SK-N-SH (cell line): ENCODE measurements around the gene PNPLA1. TPM values are rescaled to one million over a fixed set of nuclear protein-coding genes. Genes with fewer than 3 reads are reported as not detected.

Source experiments
- CTCF ChIA-PET: fragments of 300-600, 350-600 bp; formaldehyde crosslinking; extraction: SDS; loops from one replicate; lab custom pipeline; 2021; lab: Yijun Ruan, JAX
- POLR2A ChIA-PET: fragments of 350-600 bp; sonication (Branson Sonifier 250); formaldehyde crosslinking; extraction: SDS; loops from one replicate; lab custom pipeline; 2020; ENCODE audit warnings: antibody characterized with exemption, inconsistent platforms; lab: Yijun Ruan, JAX
- DNase-seq: peaks from one replicate; pipeline ENCODE4 v3.0.0; 2012
- H2AFZ ChIP-seq: fragments of 200-600 bp; sonication (generic); 2 replicates; pipeline ENCODE4 v1.8.1; 2016; ENCODE audit warnings: antibody characterized with exemption, mild to moderate bottlenecking, low read depth
- H3F3A ChIP-seq: fragments of 200-600 bp; sonication (generic); replicated peaks from 2 replicates; pipeline ENCODE3; 2016; ENCODE audit warnings: antibody characterized with exemption, mild to moderate bottlenecking; ENCODE audit not compliant: insufficient read depth
- H3K27ac ChIP-seq, 2 experiments: fragments of 200-500 bp in 1 of 2; fragments of 200-600 bp in 1 of 2; sonication (Bioruptor generic) in 1 of 2; sonication (generic), shearing (Covaris generic) in 1 of 2; 2 replicates each; pipeline versions ENCODE4 v1.5.1 to v1.6.1; 2014 to 2016; ENCODE audit warnings: low read depth in 2 of 2, inconsistent platforms in 1 of 2, low read length in 1 of 2, mild to moderate bottlenecking in 1 of 2, mixed read lengths in 1 of 2
- H3K27me3 ChIP-seq: fragments of 200-600 bp; sonication (generic), shearing (Covaris generic); 2 replicates; pipeline ENCODE4 v1.6.1; 2016; ENCODE audit warnings: mixed run types; ENCODE audit not compliant: insufficient read depth
- H3K36me3 ChIP-seq, 2 experiments: fragments of 200-500 bp in 1 of 2; fragments of 200-600 bp in 1 of 2; sonication (Bioruptor generic) in 1 of 2; sonication (generic) in 1 of 2; replicated peaks in 1 of 2; 2 replicates each; pipeline versions ENCODE3 to v1.5.1; 2014 to 2016; ENCODE audit warnings: low read length in 1 of 2, mild to moderate bottlenecking in 1 of 2; ENCODE audit not compliant: insufficient read depth in 2 of 2, control insufficient read depth in 1 of 2
- H3K4me1 ChIP-seq, 2 experiments: fragments of 200-500 bp in 1 of 2; fragments of 200-600 bp in 1 of 2; sonication (Bioruptor generic) in 1 of 2; sonication (generic), shearing (Covaris generic) in 1 of 2; 2 replicates each; pipeline versions ENCODE4 v1.5.1 to v1.6.1; 2014 to 2016; ENCODE audit warnings: low read depth in 1 of 2, low read length in 1 of 2, mixed run types in 1 of 2; ENCODE audit not compliant: insufficient read depth in 2 of 2, control insufficient read depth in 1 of 2
- H3K4me2 ChIP-seq: fragments of 200-600 bp; sonication (generic), shearing (Covaris generic); 2 replicates; pipeline ENCODE4 v1.6.1; 2017; ENCODE audit warnings: mixed run types
- H3K4me3 ChIP-seq, 2 experiments: fragments of 200-500 bp in 1 of 2; fragments of 200-600 bp in 1 of 2; sonication (Bioruptor generic) in 1 of 2; sonication (generic), shearing (Covaris generic) in 1 of 2; 2 replicates each; pipeline versions ENCODE4 v1.5.1 to v1.8.1; 2014 to 2016; ENCODE audit warnings: low read depth in 2 of 2, inconsistent platforms in 1 of 2, low read length in 1 of 2, mild to moderate bottlenecking in 1 of 2, mixed read lengths in 1 of 2, moderate library complexity in 1 of 2
- H3K79me2 ChIP-seq: fragments of 200-600 bp; sonication (generic); 2 replicates; pipeline ENCODE4 v1.8.1; 2017; ENCODE audit warnings: mild to moderate bottlenecking; ENCODE audit not compliant: insufficient read depth
- H3K9ac ChIP-seq: fragments of 200-600 bp; sonication (generic); 2 replicates; pipeline ENCODE4 v1.6.1; 2017; ENCODE audit warnings: mixed run types
- H3K9me2 ChIP-seq: fragments of 200-600 bp; sonication (generic); 2 replicates; pipeline ENCODE4 v1.6.1; 2017; ENCODE audit warnings: mixed run types
- H3K9me3 ChIP-seq: fragments of 200-600 bp; sonication (generic); 2 replicates; pipeline ENCODE4 v1.6.1; 2017; ENCODE audit warnings: mixed run types, mild to moderate bottlenecking, moderate library complexity
- H4K20me1 ChIP-seq: fragments of 200-600 bp; sonication (generic); 2 replicates; pipeline ENCODE4 v1.6.1; 2017; ENCODE audit warnings: mild to moderate bottlenecking, mixed run types; ENCODE audit not compliant: insufficient read depth
- CHD2 ChIP-seq: fragments of 150-350 bp; IDR thresholded peaks from 2 replicates; pipeline ENCODE4 v1.6.1; 2018; ENCODE audit warnings: low read length; ENCODE audit not compliant: partially characterized antibody
- ELF1 ChIP-seq: IDR thresholded peaks from 2 replicates; pipeline ENCODE4 v1.4.0; 2012
- FOXM1 ChIP-seq: IDR thresholded peaks from 2 replicates; pipeline ENCODE4 v1.4.0; 2012; ENCODE audit warnings: low read depth, mild to moderate bottlenecking
- GABPA ChIP-seq: IDR thresholded peaks from 2 replicates; pipeline ENCODE4 v1.4.0; 2012; ENCODE audit warnings: low read depth, mild to moderate bottlenecking
- IRF3 ChIP-seq: fragments of 150-350 bp; IDR thresholded peaks from 2 replicates; pipeline ENCODE4 v1.6.1; 2016; ENCODE audit warnings: mild to moderate bottlenecking, low read depth, low read length
- PBX3 ChIP-seq: IDR thresholded peaks from 2 replicates; pipeline ENCODE4; 2012
- POLR2AphosphoS5 ChIP-seq: IDR thresholded peaks from 2 replicates; pipeline ENCODE4 v1.6.1; 2012; ENCODE audit warnings: low read depth, low read length
- RCOR1 ChIP-seq: fragments of 150-350 bp; IDR thresholded peaks from 2 replicates; pipeline ENCODE4 v1.6.1; 2017; ENCODE audit warnings: antibody characterized with exemption, low read length
- TEAD4 ChIP-seq: IDR thresholded peaks from 2 replicates; pipeline ENCODE4 v1.4.0; 2012; ENCODE audit warnings: mild to moderate bottlenecking, borderline replicate concordance; ENCODE audit not compliant: insufficient read depth
- YY1 ChIP-seq: IDR thresholded peaks from 2 replicates; pipeline ENCODE4 v1.4.0; 2012; ENCODE audit warnings: low read depth, mild to moderate bottlenecking
- ZBTB33 ChIP-seq: IDR thresholded peaks from 2 replicates; pipeline ENCODE4 v1.4.0; 2012; ENCODE audit warnings: low read depth, borderline replicate concordance
- WGBS: methylation state at CpG from one replicate; pipeline ENCODE4 v1.1.6; 2017; ENCODE audit warnings: low lambda C conversion rate; 5-methylcytosine and 5-hydroxymethylcytosine counted together
- polyA plus RNA-seq, 3 experiments: library from polyadenylated mRNA; depleted of rRNA; stranded (reverse); fragments of >200 nt; gene quantifications; 2 replicates each; pipeline ENCODE4 v1.2.3, GENCODE V29; 2012
- TF ChIP-seq, protein P1 (sequence below): fragments of 150-350 bp; IDR thresholded peaks from 2 replicates; pipeline ENCODE4 v1.6.1; 2017; ENCODE audit warnings: antibody characterized with exemption, low read length, low read depth, borderline replicate concordance
- TF ChIP-seq, protein P2 (sequence below): IDR thresholded peaks from 2 replicates; pipeline ENCODE4 v1.6.1; 2012; ENCODE audit warnings: mild to moderate bottlenecking, low read depth, low read length, moderate library complexity

The PNPLA1 gene, protein sequence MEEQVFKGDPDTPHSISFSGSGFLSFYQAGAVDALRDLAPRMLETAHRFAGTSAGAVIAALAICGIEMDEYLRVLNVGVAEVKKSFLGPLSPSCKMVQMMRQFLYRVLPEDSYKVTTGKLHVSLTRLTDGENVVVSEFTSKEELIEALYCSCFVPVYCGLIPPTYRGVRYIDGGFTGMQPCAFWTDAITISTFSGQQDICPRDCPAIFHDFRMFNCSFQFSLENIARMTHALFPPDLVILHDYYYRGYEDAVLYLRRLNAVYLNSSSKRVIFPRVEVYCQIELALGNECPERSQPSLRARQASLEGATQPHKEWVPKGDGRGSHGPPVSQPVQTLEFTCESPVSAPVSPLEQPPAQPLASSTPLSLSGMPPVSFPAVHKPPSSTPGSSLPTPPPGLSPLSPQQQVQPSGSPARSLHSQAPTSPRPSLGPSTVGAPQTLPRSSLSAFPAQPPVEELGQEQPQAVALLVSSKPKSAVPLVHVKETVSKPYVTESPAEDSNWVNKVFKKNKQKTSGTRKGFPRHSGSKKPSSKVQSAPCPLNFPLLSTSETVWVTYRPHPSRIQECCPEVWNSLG
- not detected in 2 replicates for polyA plus RNA-seq (2012; rRNA removed)
- polyA plus RNA-seq (2012; cell fraction: cytosol; rRNA removed) = not detected in 2 replicates
- 0.05 TPM in 1 of 2 replicates, not detected in the other for polyA plus RNA-seq (2012; cell fraction: nucleus; rRNA removed)

GRCh38 chr6:36269834-36270705, at the start of gene PNPLA1:
TSS of gene PNPLA1 (plus strand) at chr6:36270060. CDS start at chr6:36270460, 400 bp downstream.
- H3K9me3 ChIP-seq = no peaks in the 10 kb centered on the region
- no peak for DNase-seq
- POLR2A ChIA-PET = no interaction called here
- H3K4me2 ChIP-seq = no peak within 1 kb of the TSS
- peaks cover 0 to 7% of the 10 kb centered on the region in 2 experiments; a peak in 1 of 4 replicates for H3K4me1 ChIP-seq
- TF ChIP-seq TEAD4 (no peak), POLR2AphosphoS5 (no peak), CHD2 (no peak), RCOR1 (no peak)
- no peaks in the 10 kb centered on the region for H3K27me3 ChIP-seq
- no peak within 1 kb of the TSS for H3K9ac ChIP-seq
- 79% methylated on average over 22 of the region's 32 CpGs for WGBS
- H3K4me3 ChIP-seq = no peak within 1 kb of the TSS
- no peaks in the 10 kb centered on the region for H3F3A ChIP-seq
- no peak within 1 kb of the TSS for H2AFZ ChIP-seq
- CTCF ChIA-PET = interaction anchor here (0.8 to 1.9 kb wide), 4 partner anchors 24 to 243 kb away, joined by 3 to 10 read pairs (median 6); partner anchors contain the start of gene MAPK14
- no peaks in the 10 kb centered on the region for H3K79me2 ChIP-seq
- no peaks in the 10 kb centered on the region for H4K20me1 ChIP-seq
- H3K9me2 ChIP-seq = no peaks in the 10 kb centered on the region
- no peak within 1 kb of the TSS for H3K27ac ChIP-seq
- H3K36me3 ChIP-seq = no peaks in the 10 kb centered on the region

DNA sequence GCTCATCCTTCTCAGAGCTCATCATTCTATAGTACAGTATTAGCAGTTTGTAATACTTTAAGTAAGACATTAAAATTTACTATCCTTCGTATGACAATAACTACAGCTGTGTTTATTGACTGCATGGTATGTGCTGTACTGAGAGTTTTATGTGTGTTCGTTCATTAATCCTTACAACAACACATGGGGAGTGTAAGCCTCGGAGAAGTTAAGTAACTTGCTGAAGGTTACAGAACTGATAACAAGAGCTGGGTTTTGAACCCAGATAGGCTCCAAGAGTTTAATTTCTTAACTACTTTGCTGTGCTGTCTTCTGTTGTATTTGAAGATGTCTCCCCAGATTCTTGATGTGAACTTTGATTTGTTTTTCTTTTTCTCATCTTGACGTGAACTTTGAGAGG, 49.6 kb upstream of the PNPLA1 start:
- POLR2A ChIA-PET = no interaction called here
- H3F3A ChIP-seq = peaks cover 6% of the 10 kb centered on the region
- H4K20me1 ChIP-seq = no peaks in the 10 kb centered on the region
- no peaks in the 10 kb centered on the region for H3K27me3 ChIP-seq
- no peaks in the 10 kb centered on the region for H3K9me2 ChIP-seq
- peaks cover 65 to 74% of the 10 kb centered on the region in 2 experiments for H3K36me3 ChIP-seq
- CTCF ChIA-PET = no interaction called here
- no peaks in the 10 kb centered on the region; the same call in 1 of the 2 replicates for H3K79me2 ChIP-seq
- H3K4me3 ChIP-seq = no peak overlapping the region
- H2AFZ ChIP-seq = no peak overlapping the region
- no peak overlapping the region for H3K9ac ChIP-seq
- peaks cover 6 to 7% of the 10 kb centered on the region in 2 experiments; a peak in 1 of 4 replicates for H3K4me1 ChIP-seq
- H3K4me2 ChIP-seq = no peak overlapping the region
- DNase-seq = no peak
- no peaks in the 10 kb centered on the region for H3K9me3 ChIP-seq
- H3K27ac ChIP-seq = no peak overlapping the region
- WGBS = 92% methylated on average over 4 of the region's 4 CpGs
- TF ChIP-seq RCOR1 (no peak), ELF1 (no peak), GABPA (no peak), ZBTB33 (no peak), PBX3 (no peak), IRF3 (no peak), FOXM1 (no peak), TEAD4 (no peak), YY1 (no peak)
- TF ChIP-seq, protein P1, sequence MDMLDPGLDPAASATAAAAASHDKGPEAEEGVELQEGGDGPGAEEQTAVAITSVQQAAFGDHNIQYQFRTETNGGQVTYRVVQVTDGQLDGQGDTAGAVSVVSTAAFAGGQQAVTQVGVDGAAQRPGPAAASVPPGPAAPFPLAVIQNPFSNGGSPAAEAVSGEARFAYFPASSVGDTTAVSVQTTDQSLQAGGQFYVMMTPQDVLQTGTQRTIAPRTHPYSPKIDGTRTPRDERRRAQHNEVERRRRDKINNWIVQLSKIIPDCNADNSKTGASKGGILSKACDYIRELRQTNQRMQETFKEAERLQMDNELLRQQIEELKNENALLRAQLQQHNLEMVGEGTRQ = no peak
- TF ChIP-seq, protein P2, sequence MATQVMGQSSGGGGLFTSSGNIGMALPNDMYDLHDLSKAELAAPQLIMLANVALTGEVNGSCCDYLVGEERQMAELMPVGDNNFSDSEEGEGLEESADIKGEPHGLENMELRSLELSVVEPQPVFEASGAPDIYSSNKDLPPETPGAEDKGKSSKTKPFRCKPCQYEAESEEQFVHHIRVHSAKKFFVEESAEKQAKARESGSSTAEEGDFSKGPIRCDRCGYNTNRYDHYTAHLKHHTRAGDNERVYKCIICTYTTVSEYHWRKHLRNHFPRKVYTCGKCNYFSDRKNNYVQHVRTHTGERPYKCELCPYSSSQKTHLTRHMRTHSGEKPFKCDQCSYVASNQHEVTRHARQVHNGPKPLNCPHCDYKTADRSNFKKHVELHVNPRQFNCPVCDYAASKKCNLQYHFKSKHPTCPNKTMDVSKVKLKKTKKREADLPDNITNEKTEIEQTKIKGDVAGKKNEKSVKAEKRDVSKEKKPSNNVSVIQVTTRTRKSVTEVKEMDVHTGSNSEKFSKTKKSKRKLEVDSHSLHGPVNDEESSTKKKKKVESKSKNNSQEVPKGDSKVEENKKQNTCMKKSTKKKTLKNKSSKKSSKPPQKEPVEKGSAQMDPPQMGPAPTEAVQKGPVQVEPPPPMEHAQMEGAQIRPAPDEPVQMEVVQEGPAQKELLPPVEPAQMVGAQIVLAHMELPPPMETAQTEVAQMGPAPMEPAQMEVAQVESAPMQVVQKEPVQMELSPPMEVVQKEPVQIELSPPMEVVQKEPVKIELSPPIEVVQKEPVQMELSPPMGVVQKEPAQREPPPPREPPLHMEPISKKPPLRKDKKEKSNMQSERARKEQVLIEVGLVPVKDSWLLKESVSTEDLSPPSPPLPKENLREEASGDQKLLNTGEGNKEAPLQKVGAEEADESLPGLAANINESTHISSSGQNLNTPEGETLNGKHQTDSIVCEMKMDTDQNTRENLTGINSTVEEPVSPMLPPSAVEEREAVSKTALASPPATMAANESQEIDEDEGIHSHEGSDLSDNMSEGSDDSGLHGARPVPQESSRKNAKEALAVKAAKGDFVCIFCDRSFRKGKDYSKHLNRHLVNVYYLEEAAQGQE = no peak
